Adrenal gland (tissue), 12 donors: Measurements from ENCODE around the gene MED26. TPM values are rescaled to one million over a fixed set of nuclear protein-coding genes. Genes with fewer than 3 reads are reported as not detected.

Experiments used
- DNase-seq, 7 donors: peaks; one replicate each; pipeline ENCODE4 v3.0.0-alpha.2; 2019 to 2020
- H3K27ac ChIP-seq, 5 donors: fragments of 200-600 bp; sonication (generic) in 4 of 5; 1 replicate in 3 of 5; 2 replicates in 2 of 5; pipeline versions ENCODE4 v1.5.1 to v1.8.0; 2016 to 2020; ENCODE audit warnings: mild to moderate bottlenecking in 1 of 5
- H3K27me3 ChIP-seq: fragments of 200-600 bp; 2 replicates; pipeline ENCODE4 v1.8.0; 2021
- H3K36me3 ChIP-seq, 2 donors: fragments of 200-600 bp; replicated peaks in 1 of 2; 1 replicate in 1 of 2; 2 replicates in 1 of 2; pipeline versions ENCODE4 v1.5.1 to v1.8.0; 2018 to 2022
- H3K4me1 ChIP-seq, 2 donors: fragments of 200-600 bp; replicated peaks in 1 of 2; 1 replicate in 1 of 2; 2 replicates in 1 of 2; pipeline versions ENCODE4 v1.5.1 to v1.8.0; 2018 to 2021
- H3K4me3 ChIP-seq, 4 donors: fragments of 200-600 bp; sonication (generic) in 3 of 4; one replicate each; pipeline ENCODE4 v1.5.1; 2016 to 2018
- H3K9me3 ChIP-seq, 3 donors: fragments of 200-600 bp; sonication (generic) in 1 of 3; replicated peaks in 1 of 3; 1 replicate in 2 of 3; 2 replicates in 1 of 3; pipeline versions ENCODE4 v1.5.1 to v1.8.0; 2016 to 2021
- CTCF ChIP-seq, 6 experiments: fragments of 450-650 bp in 4 of 6; fragments of 200-600 bp in 2 of 6; sonication (generic) in 1 of 6; IDR thresholded peaks; 1 replicate in 5 of 6; 2 replicates in 1 of 6; pipeline versions ENCODE4 v1.5.1 to v1.8.0; 2016 to 2021; ENCODE audit warnings: antibody characterized with exemption in 6 of 6, mild to moderate bottlenecking in 2 of 6, moderate library complexity in 1 of 6
- POLR2A ChIP-seq, 2 donors: fragments of 450-650 bp; IDR thresholded peaks; one replicate each; pipeline ENCODE4 v1.6.1; 2017; ENCODE audit warnings: antibody characterized with exemption in 2 of 2, mild to moderate bottlenecking in 2 of 2, moderate library complexity in 1 of 2
- WGBS, 4 donors: extraction: QIAGEN DNeasy Blood & Tissue Kit in 2 of 4; methylation state at CpG; one replicate each; pipeline versions ENCODE4 v1.1.5 to v1.1.7; 2013 to 2017; 5-methylcytosine and 5-hydroxymethylcytosine counted together
- intact Hi-C, 2 donors: fragments of 100-400 bp; cut with DNase I; formaldehyde crosslinking; loops; one replicate each; pipeline versions ENCODE4 v1.14.1 to v1.15.0; 2022 to 2023
- polyA plus RNA-seq, 3 donors: library from polyadenylated mRNA; stranded (reverse); fragments of 200-250 nt in 2 of 3; fragments of 350-450 nt in 1 of 3; fragmentation: Illumina TruSeq in 1 of 3; extraction: RNeasy Lipid Tissue Mini Kit (QIAGEN cat#74804) in 1 of 3; gene quantifications; one replicate each; pipeline ENCODE4 v1.2.3, GENCODE V29; 2013 to 2014
- total RNA-seq, 9 donors: library from RNA; depleted of rRNA in 4 of 9; stranded (reverse); fragments of >200 nt in 4 of 9; fragments of 120-200 nt in 1 of 9; fragmentation: NEBNext Ultra II Directional in 1 of 9; extraction: Animal tissue kit (Norgen Biotek cat#: 25700) in 1 of 9; gene quantifications; one replicate each; pipeline versions ENCODE4 v1.1.0 to v1.2.4, GENCODE V29; 2013 to 2023
- donor health status: healthy with polysubstance abuse.
- donor health status: Bipolar disorder and iron deficiency.
- donor health status: DM: yes; HTN: yes; CAD: no.
- donor health status: DM: no; HTN: no; CAD: no.
- donor health status: DM: no; HTN: no; CAD: no.
- donor health status: DM: yes; HTN: yes; CAD: no.

The MED26 gene
- total and polyA plus RNA-seq, 12 donors, result 4.6 to 17.3 (median 9.0) TPM

GRCh38 chr19:16627193-16627927 lies 644 bp downstream of the MED26 start:
- intact Hi-C loops, result loop anchor here in 1 of 2 donors (10.0 kb wide), 1 partner anchor 53 kb away; the partner anchor contains the start of gene SLC35E1
- peak in 4 of 7 donors; percentile 22 to 42 (median 36) for DNase-seq
- Histone ChIP-seq H3K9me3 (no peaks in the 10 kb centered on the region), H3K36me3 (peaks cover 0 to 10% of the 10 kb centered on the region in 2 donors), H3K4me3 (peak overlapping the region; percentile 51 to 88 (median 81)), H3K27me3 (no peaks in the 10 kb centered on the region), H3K27ac (peak overlapping the region; percentile 62 to 99 (median 87)), H3K4me1 (peaks cover 30 to 44% of the 10 kb centered on the region in 2 donors)
- WGBS, 4 donors, result 0 to 1% (median 0%) methylated on average over 18 to 52 of the region's 52 CpGs
- no peak for TF ChIP-seq CTCF (IDR thresholded peaks at IDR 0.05)
- no peak for TF ChIP-seq POLR2A (IDR thresholded peaks at IDR 0.05)

DNA sequence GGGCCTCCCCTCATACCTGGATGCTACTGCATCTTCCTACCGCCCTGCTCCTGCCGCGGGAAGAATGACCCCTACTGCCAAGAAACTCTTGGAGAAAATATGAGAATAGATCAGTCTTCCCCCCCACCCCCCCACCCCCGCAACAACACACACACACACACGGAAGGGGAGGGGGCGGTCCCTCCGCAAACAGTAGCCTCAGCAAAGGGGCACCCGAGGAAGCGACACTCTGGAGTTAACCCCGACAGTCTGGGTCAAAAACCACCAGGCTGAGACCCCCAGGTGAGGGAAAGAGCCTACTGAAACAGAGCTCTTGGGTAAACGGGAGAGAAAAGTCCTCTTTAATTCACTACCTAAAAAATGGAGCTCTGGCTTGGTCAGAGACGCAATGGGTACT lies 1.2 kb downstream of the MED26 start:
- no peaks in the 10 kb centered on the region for H3K27me3 ChIP-seq
- no peaks in the 10 kb centered on the region for H3K9me3 ChIP-seq
- no peak for DNase-seq
- peaks cover 30 to 44% of the 10 kb centered on the region in 2 donors for H3K4me1 ChIP-seq
- peak overlapping the region in 3 of 4 donors; percentile 75 to 88 (median 87) for H3K4me3 ChIP-seq
- 1 to 5% (median 3%) methylated on average over 6 to 12 of the region's 12 CpGs for WGBS, 4 donors
- peaks cover 0 to 10% of the 10 kb centered on the region in 2 donors for H3K36me3 ChIP-seq
- H3K27ac ChIP-seq, result peak overlapping the region in 4 of 5 donors; percentile 81 to 99 (median 92)
- intact Hi-C loops, result loop anchor here in 1 of 2 donors (10.0 kb wide), 1 partner anchor 52 kb away; the partner anchor contains the start of gene SLC35E1
- TF ChIP-seq POLR2A (IDR thresholded peaks at IDR 0.05) (no peak), CTCF (IDR thresholded peaks at IDR 0.05) (no peak)

DNA sequence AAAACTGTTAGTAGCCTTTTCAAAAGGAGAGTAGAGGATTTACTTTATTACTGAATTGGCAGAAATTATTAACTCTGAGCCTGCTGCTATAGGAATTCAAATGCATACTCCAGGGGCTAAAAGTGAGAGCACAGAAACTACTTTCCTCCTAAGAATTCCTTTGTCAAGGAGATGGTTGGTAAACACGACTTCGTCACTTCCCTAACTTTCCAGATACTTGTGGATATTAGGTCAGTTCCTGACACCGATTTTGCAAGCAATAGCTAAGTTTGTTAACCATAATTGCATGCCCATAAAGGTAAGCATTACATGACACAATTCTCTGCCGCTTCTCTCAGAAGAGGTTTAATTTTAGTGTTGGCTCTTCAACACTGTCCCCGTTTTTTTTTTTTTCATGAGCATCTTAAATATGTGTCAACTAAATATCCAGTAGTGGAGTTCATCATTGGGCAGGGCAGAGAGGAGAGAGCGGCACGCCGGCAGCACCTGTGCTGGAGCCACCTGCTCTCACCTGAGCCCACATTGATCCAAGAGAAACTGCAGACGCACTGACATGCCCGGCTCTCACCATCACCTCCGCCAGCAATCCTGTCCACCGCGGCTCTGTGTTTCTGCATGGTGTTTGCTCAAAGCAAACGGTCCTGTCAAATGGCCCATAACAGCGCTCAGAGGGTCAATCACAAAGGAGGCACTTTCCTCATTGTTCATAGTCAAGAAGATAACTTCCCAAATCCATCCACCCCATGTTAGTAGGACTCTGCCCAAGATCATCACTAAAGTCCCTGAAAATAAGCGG lies 2.6 kb downstream of the MED26 start:
- Histone ChIP-seq H3K4me1 (peaks cover 31 to 47% of the 10 kb centered on the region in 2 donors), H3K27me3 (no peaks in the 10 kb centered on the region), H3K4me3 (no peak overlapping the region), H3K36me3 (no peaks in the 10 kb centered on the region), H3K27ac (peak overlapping the region in 1 of 5 donors; percentile 36), H3K9me3 (no peaks in the 10 kb centered on the region)
- 81 to 84% (median 82%) methylated on average over 16 of the region's 16 CpGs for WGBS, 4 donors
- intact Hi-C loops, result loop anchor here in 1 of 2 donors (10.0 kb wide), 1 partner anchor 51 kb away; the partner anchor contains the start of gene SLC35E1
- DNase-seq, result no peak
- TF ChIP-seq POLR2A (IDR thresholded peaks at IDR 0.05) (no peak), CTCF (IDR thresholded peaks at IDR 0.05) (no peak)

GRCh38 chr19:16624236-16624635 lies 3.8 kb downstream of the MED26 start:
- Histone ChIP-seq H3K4me1 (peaks cover 36 to 50% of the 10 kb centered on the region in 2 donors), H3K27ac (peak overlapping the region; percentile 10 to 55 (median 36)), H3K36me3 (no peaks in the 10 kb centered on the region), H3K4me3 (no peak overlapping the region), H3K27me3 (no peaks in the 10 kb centered on the region), H3K9me3 (no peaks in the 10 kb centered on the region)
- intact Hi-C loops, result loop anchor here (5.0 to 10.0 kb wide), 2 partner anchors 47 to 49 kb away; partner anchors contain the start of gene SLC35E1 (in 1 of the 2)
- 40 to 52% (median 43%) methylated on average over 10 of the region's 10 CpGs for WGBS, 4 donors
- TF ChIP-seq CTCF (IDR thresholded peaks at IDR 0.05), result no peak
- peak in 1 of 2 donors; percentile 60 for TF ChIP-seq POLR2A (IDR thresholded peaks at IDR 0.05)
- peak; percentile 52 to 86 (median 75) for DNase-seq
